Activated B cell treated with CpG ODN at 0.5 μM for 24 hours (primary cell): ENCODE measurements around the gene FNBP1L. TPM values are rescaled to one million over a fixed set of nuclear protein-coding genes. Genes with fewer than 3 reads are reported as not detected.

Source experiments
- ATAC-seq: fragments of 200-7000 bp; cut with Tn5 transposase; one replicate; pipeline ENCODE4 v1.10.0; 2021; ENCODE audit warnings: low read depth, mild to moderate bottlenecking, moderate library complexity
- CTCF ChIA-PET: fragments of 350-600 bp; sonication (Branson Sonifier 250); formaldehyde crosslinking; loops from one replicate; lab custom pipeline; 2021; ENCODE audit warnings: antibody characterized with exemption; lab: Charles Lee
- POLR2A ChIA-PET: fragments of 350-600 bp; sonication (Branson Sonifier 250); formaldehyde crosslinking; loops from one replicate; lab custom pipeline; 2021; ENCODE audit warnings: antibody characterized with exemption; lab: Charles Lee
- DNase-seq: peaks from one replicate; pipeline ENCODE4 v3.0.0; 2022
- H3K27ac Mint-ChIP-seq: one replicate; pipeline ENCODE4 v1.8.0; 2020; ENCODE audit warnings: mixed read lengths
- H3K27me3 Mint-ChIP-seq: one replicate; pipeline ENCODE4 v1.8.0; 2021; ENCODE audit warnings: mixed read lengths
- H3K36me3 Mint-ChIP-seq: one replicate; pipeline ENCODE4 v1.8.0; 2021; ENCODE audit warnings: low read depth, mixed read lengths
- H3K4me1 Mint-ChIP-seq: one replicate; pipeline ENCODE4 v1.8.0; 2021; ENCODE audit warnings: mixed read lengths
- H3K4me3 Mint-ChIP-seq: one replicate; pipeline ENCODE4 v1.8.0; 2020; ENCODE audit warnings: mild to moderate bottlenecking, mixed read lengths
- H3K9me3 Mint-ChIP-seq: one replicate; pipeline ENCODE4 v1.8.0; 2020; ENCODE audit warnings: mixed read lengths
- CTCF ChIP-seq: fragments of 200-600 bp; IDR thresholded peaks from one replicate; pipeline ENCODE4 v1.8.0; 2022; ENCODE audit warnings: antibody characterized with exemption, mild to moderate bottlenecking
- intact Hi-C: fragments of 100-400 bp; cut with micrococcal nuclease; formaldehyde crosslinking; loops from one replicate; pipeline ENCODE4 v1.15.1; 2024
- total RNA-seq: library from RNA; stranded (reverse); gene quantifications from 2 replicates; pipeline ENCODE4 v1.2.3, GENCODE V29; 2022

FNBP1L gene
- total RNA-seq, 1 donor from 2014 or later = 3.3 TPM

- CTCF ChIA-PET = no interaction called here
- Mint-ChIP-seq H3K36me3 (peaks cover 8% of the 10 kb centered on the region), H3K9me3 (no peaks in the 10 kb centered on the region), H3K27me3 (no peaks in the 10 kb centered on the region), H3K27ac (no peak overlapping the region), H3K4me3 (no peak overlapping the region), H3K4me1 (no peaks in the 10 kb centered on the region)
- POLR2A ChIA-PET = no interaction called here
- intact Hi-C loops = no loop called here
- no peak for TF ChIP-seq CTCF
- no peak for DNase-seq
- ATAC-seq = no peak
These were observed 151.6 kb downstream of the FNBP1L start for GRCh38 chr1:93599479-93599878.

GRCh38 chr1:93600663-93601062 lies 152.7 kb downstream of the FNBP1L start:
- TF ChIP-seq CTCF = no peak
- POLR2A ChIA-PET = no interaction called here
- Mint-ChIP-seq H3K4me3 (no peak overlapping the region), H3K9me3 (no peaks in the 10 kb centered on the region), H3K27me3 (no peaks in the 10 kb centered on the region), H3K36me3 (peaks cover 12% of the 10 kb centered on the region), H3K27ac (no peak overlapping the region), H3K4me1 (peaks cover 1% of the 10 kb centered on the region)
- DNase-seq = no peak
- CTCF ChIA-PET = no interaction called here
- intact Hi-C loops = no loop called here
- no peak for ATAC-seq

GRCh38 chr1:93601686-93602085 lies 153.8 kb downstream of the FNBP1L start:
- DNase-seq (no peak), ATAC-seq (no peak)
- intact Hi-C loops = no loop called here
- CTCF ChIA-PET = no interaction called here
- Mint-ChIP-seq H3K4me1 (peaks cover 12% of the 10 kb centered on the region), H3K4me3 (no peak overlapping the region), H3K9me3 (no peaks in the 10 kb centered on the region), H3K27ac (no peak overlapping the region), H3K27me3 (no peaks in the 10 kb centered on the region), H3K36me3 (peaks cover 12% of the 10 kb centered on the region)
- TF ChIP-seq CTCF = no peak
- POLR2A ChIA-PET = no interaction called here

- DNase-seq (no peak), ATAC-seq (no peak)
- Mint-ChIP-seq H3K36me3 (peaks cover 12% of the 10 kb centered on the region), H3K27ac (no peak overlapping the region), H3K4me3 (no peak overlapping the region), H3K27me3 (no peaks in the 10 kb centered on the region), H3K4me1 (peaks cover 16% of the 10 kb centered on the region), H3K9me3 (no peaks in the 10 kb centered on the region)
- CTCF ChIA-PET = no interaction called here
- intact Hi-C loops = no loop called here
- POLR2A ChIA-PET = no interaction called here
- TF ChIP-seq CTCF = no peak
These were observed 154.2 kb downstream of the FNBP1L start for GRCh38 chr1:93602101-93602500.

- ChIA-PET POLR2A (no interaction called here), CTCF (no interaction called here)
- no peak overlapping the region for H3K4me3 Mint-ChIP-seq
- H3K9me3 Mint-ChIP-seq = no peaks in the 10 kb centered on the region
- intact Hi-C loops = no loop called here
- H3K27ac Mint-ChIP-seq = no peak overlapping the region
- H3K4me1 Mint-ChIP-seq = peaks cover 26% of the 10 kb centered on the region
- no peaks in the 10 kb centered on the region for H3K27me3 Mint-ChIP-seq
- H3K36me3 Mint-ChIP-seq = peaks cover 12% of the 10 kb centered on the region
- no peak for TF ChIP-seq CTCF
- DNase-seq (no peak), ATAC-seq (no peak)
These were observed 155.2 kb downstream of the FNBP1L start for GRCh38 chr1:93603106-93603505.
